ENCODE measurements around the gene ANKRD60.

The ANKRD60 gene

DNA sequence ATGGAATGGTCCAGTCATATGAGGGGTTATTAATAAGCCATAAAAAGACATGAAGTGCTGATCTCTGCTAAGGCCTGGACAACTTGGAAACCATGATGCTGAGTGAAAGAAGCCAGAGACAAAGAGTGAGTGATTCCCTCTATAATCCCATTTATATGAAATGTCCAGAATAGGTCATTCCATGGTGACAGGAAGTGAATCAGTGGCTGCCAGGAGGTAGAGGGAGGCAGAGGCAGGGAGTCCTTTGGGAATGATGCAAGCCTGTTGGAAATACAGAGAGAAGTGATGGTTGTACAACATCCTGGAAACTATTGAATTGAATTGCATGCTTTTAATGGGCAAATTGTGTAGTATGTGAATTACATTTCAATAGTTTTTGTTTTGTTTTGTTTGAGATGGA is 26.4 kb downstream of the ANKRD60 start:
- Histone ChIP-seq H3K9me3 (ENCODE audit: insufficient read depth, low read depth, low read length) (no peaks in the 10 kb centered on the region), H3K27ac (ENCODE audit: low read depth, low read length) (no peak overlapping the region), H3K9ac (ENCODE audit: low read depth, low read length) (no peak overlapping the region), H3K4me1 (ENCODE audit: insufficient read depth, low read length) (no peaks in the 10 kb centered on the region), H3K4me3 (ENCODE audit: low read length) (no peak overlapping the region), H3K27me3 (ENCODE audit: insufficient read depth, low read length) (no peaks in the 10 kb centered on the region), H3K36me3 (ENCODE audit: insufficient read depth, low read length) (no peaks in the 10 kb centered on the region)

DNA sequence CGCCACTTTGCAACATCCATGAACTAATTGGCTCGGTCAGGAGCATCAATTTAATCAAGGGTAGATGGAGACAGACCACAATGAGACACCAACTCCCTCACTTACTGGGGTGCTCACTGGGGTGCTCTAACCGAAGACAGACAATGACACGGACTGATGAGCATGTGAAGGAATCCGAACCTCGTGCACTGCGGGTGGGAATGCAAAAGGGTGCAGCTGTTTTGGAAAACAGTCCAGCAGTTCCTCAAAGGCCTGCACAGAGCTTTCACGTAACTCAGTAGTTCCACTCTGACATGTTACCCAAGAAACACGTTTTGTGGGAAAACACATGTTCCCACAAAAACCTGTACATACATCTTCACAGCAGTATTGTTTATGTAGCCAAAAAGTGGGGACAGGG is 26.8 kb downstream of the ANKRD60 start:
- H3K27me3 ChIP-seq (ENCODE audit: insufficient read depth, low read length) = no peaks in the 10 kb centered on the region
- H3K36me3 ChIP-seq (ENCODE audit: insufficient read depth, low read length) = no peaks in the 10 kb centered on the region
- no peak overlapping the region for H3K9ac ChIP-seq (ENCODE audit: low read depth, low read length)
- no peaks in the 10 kb centered on the region for H3K4me1 ChIP-seq (ENCODE audit: insufficient read depth, low read length)
- no peak overlapping the region for H3K27ac ChIP-seq (ENCODE audit: low read depth, low read length)
- 93% methylated on average over 9 of the region's 9 CpGs for WGBS
- no peak overlapping the region for H3K4me3 ChIP-seq (ENCODE audit: low read length)
- no peaks in the 10 kb centered on the region for H3K9me3 ChIP-seq (ENCODE audit: insufficient read depth, low read depth, low read length)

DNA sequence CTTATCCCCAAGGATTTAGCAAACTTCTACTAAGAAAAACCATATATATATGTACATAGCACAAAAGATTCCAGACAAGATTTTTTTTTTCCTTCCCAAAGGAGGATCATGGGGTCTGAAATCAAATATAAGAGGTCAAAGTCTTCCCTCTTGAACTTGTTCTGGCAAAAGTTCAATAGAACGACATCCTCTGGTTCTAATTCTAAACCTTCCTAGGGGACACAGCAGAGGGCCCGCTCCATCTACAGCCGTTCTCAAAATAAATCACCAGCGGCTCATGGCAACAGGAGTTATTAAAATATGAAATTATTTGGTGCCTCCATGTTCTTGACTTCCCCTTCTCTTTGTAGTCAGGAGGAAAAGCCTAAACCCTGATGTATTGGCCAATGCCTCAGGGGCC is 29.0 kb downstream of the ANKRD60 start:
- H3K36me3 ChIP-seq (ENCODE audit: insufficient read depth, low read length) = no peaks in the 10 kb centered on the region
- H3K4me3 ChIP-seq (ENCODE audit: low read length) = no peak overlapping the region
- no peaks in the 10 kb centered on the region for H3K9me3 ChIP-seq (ENCODE audit: insufficient read depth, low read depth, low read length)
- H3K4me1 ChIP-seq (ENCODE audit: insufficient read depth, low read length) = no peaks in the 10 kb centered on the region
- no peak overlapping the region for H3K9ac ChIP-seq (ENCODE audit: low read depth, low read length)
- no peaks in the 10 kb centered on the region for H3K27me3 ChIP-seq (ENCODE audit: insufficient read depth, low read length)
- H3K27ac ChIP-seq (ENCODE audit: low read depth, low read length) = no peak overlapping the region
- WGBS = 95% methylated on average over 4 of the region's 4 CpGs

DNA sequence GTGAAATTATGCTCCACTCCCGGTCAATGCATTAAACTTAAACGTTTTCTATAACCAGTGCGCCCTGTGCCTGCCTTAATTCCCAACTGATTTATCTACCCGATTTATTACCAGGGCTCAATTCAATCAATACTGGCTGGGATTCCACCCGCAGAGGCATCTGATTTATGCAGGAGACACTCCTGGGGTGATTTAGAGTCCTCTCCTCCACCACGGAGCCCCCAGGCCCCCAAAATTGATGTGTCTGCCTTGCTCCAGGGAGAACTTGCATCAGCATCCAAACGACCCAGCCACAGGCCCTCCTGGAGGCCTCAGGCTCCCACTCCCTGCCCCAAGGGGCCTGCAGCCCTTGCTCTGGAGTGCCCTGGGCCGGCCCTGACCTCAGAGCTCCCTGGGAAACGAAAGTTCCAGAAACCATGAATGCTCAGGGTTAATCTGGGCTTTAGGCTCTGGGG is 29.5 kb downstream of the ANKRD60 start:
- H3K27ac ChIP-seq (ENCODE audit: low read depth, low read length) = no peak overlapping the region
- 81% methylated on average over 9 of the region's 9 CpGs for WGBS

DNA sequence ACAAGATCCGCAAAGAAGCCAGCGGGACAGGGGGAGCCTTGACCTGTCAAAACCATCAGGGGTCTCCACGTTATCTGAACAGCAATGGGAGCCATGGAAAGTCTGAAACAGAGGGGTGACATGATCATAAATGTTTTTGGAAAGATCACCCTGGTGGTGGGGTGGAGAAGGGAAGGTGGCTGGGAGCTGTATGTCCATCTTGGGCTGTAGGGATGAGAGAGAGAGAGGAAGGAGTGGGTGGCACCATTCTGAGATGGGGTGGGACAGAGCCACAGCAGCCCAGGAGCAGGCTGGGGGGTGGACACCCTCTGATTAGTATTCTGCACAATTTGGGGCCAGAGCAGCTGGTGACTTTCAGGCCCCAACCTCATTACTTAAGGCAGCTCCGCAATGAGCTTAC is 30.1 kb downstream of the ANKRD60 start:
- Histone ChIP-seq H3K4me3 (ENCODE audit: low read length) (no peak overlapping the region), H3K4me1 (ENCODE audit: insufficient read depth, low read length) (no peaks in the 10 kb centered on the region), H3K9me3 (ENCODE audit: insufficient read depth, low read depth, low read length) (no peaks in the 10 kb centered on the region), H3K36me3 (ENCODE audit: insufficient read depth, low read length) (no peaks in the 10 kb centered on the region), H3K27ac (ENCODE audit: low read depth, low read length) (no peak overlapping the region), H3K9ac (ENCODE audit: low read depth, low read length) (no peak overlapping the region), H3K27me3 (ENCODE audit: insufficient read depth, low read length) (no peaks in the 10 kb centered on the region)
- 88% methylated on average over 4 of the region's 4 CpGs for WGBS

More for the DNA sequence above, 29.5 kb downstream of the ANKRD60 start:
- Histone ChIP-seq H3K36me3 (ENCODE audit: insufficient read depth, low read length) (no peaks in the 10 kb centered on the region), H3K9me3 (ENCODE audit: insufficient read depth, low read depth, low read length) (no peaks in the 10 kb centered on the region), H3K27me3 (ENCODE audit: insufficient read depth, low read length) (no peaks in the 10 kb centered on the region), H3K4me3 (ENCODE audit: low read length) (no peak overlapping the region), H3K9ac (ENCODE audit: low read depth, low read length) (no peak overlapping the region), H3K4me1 (ENCODE audit: insufficient read depth, low read length) (no peaks in the 10 kb centered on the region)

DNA sequence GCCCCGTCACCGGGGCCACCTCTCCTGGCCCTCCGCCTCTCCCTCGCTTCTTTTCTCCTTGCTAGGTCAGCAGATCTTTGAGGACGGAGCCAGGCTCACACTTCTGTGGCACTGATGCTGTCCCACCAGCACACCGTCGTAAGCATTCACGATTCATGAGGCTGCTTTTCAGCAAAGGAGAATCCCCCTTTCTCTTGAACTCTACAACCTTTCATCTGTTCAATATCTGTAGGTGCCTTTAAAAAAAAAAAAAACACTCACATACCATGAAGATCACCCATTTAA is 31.3 kb downstream of the ANKRD60 start:
- no peak overlapping the region for H3K9ac ChIP-seq (ENCODE audit: low read depth, low read length)
- H3K27me3 ChIP-seq (ENCODE audit: insufficient read depth, low read length) = no peaks in the 10 kb centered on the region
- no peaks in the 10 kb centered on the region for H3K4me1 ChIP-seq (ENCODE audit: insufficient read depth, low read length)
- no peak overlapping the region for H3K4me3 ChIP-seq (ENCODE audit: low read length)
- H3K27ac ChIP-seq (ENCODE audit: low read depth, low read length) = no peak overlapping the region
- WGBS = 93% methylated on average over 8 of the region's 8 CpGs
- H3K36me3 ChIP-seq (ENCODE audit: insufficient read depth, low read length) = no peaks in the 10 kb centered on the region
- no peaks in the 10 kb centered on the region for H3K9me3 ChIP-seq (ENCODE audit: insufficient read depth, low read depth, low read length)

DNA sequence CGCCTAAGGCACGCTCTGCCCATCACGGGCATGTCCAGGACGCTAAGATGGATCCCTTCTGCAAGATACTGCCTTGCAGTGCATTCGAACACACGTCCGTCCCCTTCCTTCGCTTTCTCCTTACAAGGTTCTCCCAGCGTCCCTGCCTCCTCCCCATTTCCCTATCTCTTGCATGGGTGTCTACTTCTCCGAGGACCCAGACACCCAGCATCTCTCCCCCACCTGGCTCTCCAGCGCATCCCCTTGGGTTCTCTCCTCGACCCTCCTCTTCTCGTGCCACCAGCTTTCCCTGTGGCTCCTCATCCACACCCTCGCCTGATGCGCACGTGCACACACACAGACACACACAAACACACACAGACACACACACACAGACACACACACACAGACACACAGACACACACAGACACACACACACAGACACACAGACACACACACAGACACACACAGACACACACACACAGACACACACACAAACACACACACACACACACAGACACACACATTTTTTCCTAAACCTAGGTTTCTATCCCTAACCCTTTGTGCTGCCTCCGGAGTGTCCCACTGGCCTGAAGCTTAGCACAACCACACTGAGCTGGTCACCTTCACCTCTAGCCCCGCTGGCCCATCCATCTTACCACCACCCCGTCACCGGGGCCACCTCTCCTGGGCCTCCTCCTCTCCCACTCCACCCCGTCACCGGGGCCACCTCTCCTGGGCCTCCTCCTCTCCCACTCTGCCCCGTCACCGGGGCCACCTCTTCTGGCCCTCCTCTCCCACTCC is 31.9 kb downstream of the ANKRD60 start:
- WGBS = 88% methylated on average over 24 of the region's 24 CpGs

DNA sequence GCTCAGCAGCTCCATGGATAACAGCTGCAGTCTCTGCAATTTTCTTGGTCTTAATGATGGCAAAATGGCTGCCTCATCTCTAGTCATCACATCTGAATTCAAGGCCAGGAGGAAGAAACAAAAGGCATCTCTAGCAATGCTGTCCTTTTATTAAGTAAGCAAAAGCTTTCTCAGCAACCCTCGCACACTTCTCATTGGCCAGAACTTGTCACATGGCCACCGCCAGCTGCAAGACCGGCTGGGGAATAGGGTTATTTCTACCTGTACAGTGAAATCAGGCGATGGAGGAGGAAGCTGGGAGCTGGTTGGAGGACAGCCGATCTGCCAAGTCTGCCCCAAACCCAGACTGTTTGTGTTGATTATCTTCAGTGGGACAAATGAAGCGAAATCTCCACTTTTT is 33.4 kb downstream of the ANKRD60 start:
- H3K36me3 ChIP-seq (ENCODE audit: insufficient read depth, low read length) = no peaks in the 10 kb centered on the region

More for the DNA sequence above, 31.9 kb downstream of the ANKRD60 start:
- Histone ChIP-seq H3K4me1 (ENCODE audit: insufficient read depth, low read length) (no peaks in the 10 kb centered on the region), H3K4me3 (ENCODE audit: low read length) (no peak overlapping the region), H3K27me3 (ENCODE audit: insufficient read depth, low read length) (no peaks in the 10 kb centered on the region), H3K36me3 (ENCODE audit: insufficient read depth, low read length) (no peaks in the 10 kb centered on the region), H3K9me3 (ENCODE audit: insufficient read depth, low read depth, low read length) (no peaks in the 10 kb centered on the region), H3K27ac (ENCODE audit: low read depth, low read length) (no peak overlapping the region), H3K9ac (ENCODE audit: low read depth, low read length) (no peak overlapping the region)

DNA sequence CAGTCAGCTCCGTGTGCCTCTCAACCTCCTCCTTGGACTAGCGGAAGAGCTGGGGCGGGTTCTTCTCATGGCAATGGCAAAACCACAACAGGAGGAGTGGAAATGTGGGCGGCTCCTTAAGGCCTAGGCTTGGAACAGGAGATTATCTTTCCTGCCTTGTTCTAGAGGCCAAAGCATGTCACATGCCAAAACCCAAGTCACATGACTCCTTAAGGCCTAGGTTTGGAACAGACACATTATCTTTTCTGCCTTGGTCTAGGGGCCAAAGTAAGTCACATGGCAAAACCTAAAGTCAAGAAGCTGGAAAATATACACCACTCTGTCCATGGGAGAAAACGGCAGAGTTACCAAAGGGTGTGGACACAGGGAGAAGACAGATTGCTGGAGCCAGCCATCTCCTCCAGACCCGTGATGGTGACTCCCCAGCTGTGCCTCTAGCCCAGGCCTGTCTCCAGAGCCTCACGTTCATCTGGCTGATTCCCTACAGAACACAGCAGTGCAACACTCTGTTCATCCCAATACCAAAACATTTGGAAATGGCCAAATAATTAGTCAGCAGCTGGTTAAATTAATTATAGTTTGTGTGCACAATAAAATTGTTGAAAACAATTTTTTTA is 34.2 kb downstream of the ANKRD60 start:
- no peaks in the 10 kb centered on the region for H3K36me3 ChIP-seq (ENCODE audit: insufficient read depth, low read length)
- H3K4me3 ChIP-seq (ENCODE audit: low read length) = no peak overlapping the region
- H3K4me1 ChIP-seq (ENCODE audit: insufficient read depth, low read length) = no peaks in the 10 kb centered on the region
- no peak overlapping the region for H3K27ac ChIP-seq (ENCODE audit: low read depth, low read length)
- no peaks in the 10 kb centered on the region for H3K27me3 ChIP-seq (ENCODE audit: insufficient read depth, low read length)
- no peak overlapping the region for H3K9ac ChIP-seq (ENCODE audit: low read depth, low read length)
- no peaks in the 10 kb centered on the region for H3K9me3 ChIP-seq (ENCODE audit: insufficient read depth, low read depth, low read length)
- WGBS = 89% methylated on average over 7 of the region's 7 CpGs

More for the DNA sequence above, 33.4 kb downstream of the ANKRD60 start:
- no peak overlapping the region for H3K27ac ChIP-seq (ENCODE audit: low read depth, low read length)
- no peaks in the 10 kb centered on the region for H3K27me3 ChIP-seq (ENCODE audit: insufficient read depth, low read length)
- H3K9ac ChIP-seq (ENCODE audit: low read depth, low read length) = no peak overlapping the region
- H3K9me3 ChIP-seq (ENCODE audit: insufficient read depth, low read depth, low read length) = no peaks in the 10 kb centered on the region
- no peaks in the 10 kb centered on the region for H3K4me1 ChIP-seq (ENCODE audit: insufficient read depth, low read length)
- no peak overlapping the region for H3K4me3 ChIP-seq (ENCODE audit: low read length)
- WGBS = 91% methylated on average over 6 of the region's 6 CpGs

DNA sequence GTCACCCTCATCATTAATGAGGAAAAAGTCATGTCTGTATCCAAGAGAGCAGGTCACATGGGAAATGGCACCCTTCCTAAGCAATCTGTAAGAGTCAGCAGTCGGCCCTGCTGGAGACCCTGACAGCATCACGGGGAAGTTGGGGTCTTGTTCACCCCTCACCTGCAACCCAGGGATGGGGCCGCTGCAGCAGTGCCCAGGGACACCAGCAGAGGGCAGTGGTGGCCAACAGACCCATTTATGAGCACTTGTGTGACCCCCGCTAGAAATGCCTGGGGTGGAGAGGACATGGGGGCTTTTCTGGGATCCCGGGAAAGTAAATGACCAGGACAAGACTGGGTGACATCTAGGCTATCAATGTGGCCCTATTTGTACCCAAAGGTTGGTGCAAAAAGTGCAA is 35.9 kb downstream of the ANKRD60 start:
- Histone ChIP-seq H3K36me3 (ENCODE audit: insufficient read depth, low read length) (no peaks in the 10 kb centered on the region), H3K9me3 (ENCODE audit: insufficient read depth, low read depth, low read length) (no peaks in the 10 kb centered on the region), H3K27me3 (ENCODE audit: insufficient read depth, low read length) (no peaks in the 10 kb centered on the region), H3K27ac (ENCODE audit: low read depth, low read length) (no peak overlapping the region), H3K9ac (ENCODE audit: low read depth, low read length) (no peak overlapping the region), H3K4me1 (ENCODE audit: insufficient read depth, low read length) (no peaks in the 10 kb centered on the region), H3K4me3 (ENCODE audit: low read length) (no peak overlapping the region)
- 60% methylated on average over 5 of the region's 5 CpGs for WGBS

DNA sequence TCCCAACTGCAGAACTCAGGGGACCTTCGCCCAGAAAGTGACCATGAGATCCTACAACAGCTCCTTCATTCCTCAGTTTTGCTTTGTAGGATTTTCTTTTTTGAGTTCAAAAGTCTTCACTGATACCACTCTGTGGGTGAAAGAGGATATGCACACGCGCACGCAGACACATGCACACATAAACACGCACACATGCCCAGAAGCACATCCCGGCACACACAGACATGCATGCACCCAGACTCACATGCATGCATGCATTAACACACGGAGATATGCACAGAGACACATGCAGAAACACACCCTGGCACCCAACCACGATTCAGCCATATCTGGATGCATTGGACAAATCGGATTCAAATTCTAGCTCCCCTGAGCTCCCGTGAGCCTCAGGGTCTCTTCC is 36.4 kb downstream of the ANKRD60 start:
- Histone ChIP-seq H3K27ac (ENCODE audit: low read depth, low read length) (no peak overlapping the region), H3K9me3 (ENCODE audit: insufficient read depth, low read depth, low read length) (no peaks in the 10 kb centered on the region), H3K27me3 (ENCODE audit: insufficient read depth, low read length) (no peaks in the 10 kb centered on the region), H3K36me3 (ENCODE audit: insufficient read depth, low read length) (no peaks in the 10 kb centered on the region), H3K9ac (ENCODE audit: low read depth, low read length) (no peak overlapping the region), H3K4me1 (ENCODE audit: insufficient read depth, low read length) (no peaks in the 10 kb centered on the region), H3K4me3 (ENCODE audit: low read length) (no peak overlapping the region)
- 84% methylated on average over 10 of the region's 10 CpGs for WGBS

Data from HUES64 (cell line).